ENCODE data around the gene TNFRSF11A. TPM values are rescaled to one million over a fixed set of nuclear protein-coding genes. Genes with fewer than 3 reads are reported as not detected.
A peak's percentile ranks its signal among the peaks of the same experiment; 100 is the strongest.

Gene TNFRSF11A
- total and polyA plus RNA-seq, 4 donors = 0.38 to 9.1 (median 4.8) TPM

DNA sequence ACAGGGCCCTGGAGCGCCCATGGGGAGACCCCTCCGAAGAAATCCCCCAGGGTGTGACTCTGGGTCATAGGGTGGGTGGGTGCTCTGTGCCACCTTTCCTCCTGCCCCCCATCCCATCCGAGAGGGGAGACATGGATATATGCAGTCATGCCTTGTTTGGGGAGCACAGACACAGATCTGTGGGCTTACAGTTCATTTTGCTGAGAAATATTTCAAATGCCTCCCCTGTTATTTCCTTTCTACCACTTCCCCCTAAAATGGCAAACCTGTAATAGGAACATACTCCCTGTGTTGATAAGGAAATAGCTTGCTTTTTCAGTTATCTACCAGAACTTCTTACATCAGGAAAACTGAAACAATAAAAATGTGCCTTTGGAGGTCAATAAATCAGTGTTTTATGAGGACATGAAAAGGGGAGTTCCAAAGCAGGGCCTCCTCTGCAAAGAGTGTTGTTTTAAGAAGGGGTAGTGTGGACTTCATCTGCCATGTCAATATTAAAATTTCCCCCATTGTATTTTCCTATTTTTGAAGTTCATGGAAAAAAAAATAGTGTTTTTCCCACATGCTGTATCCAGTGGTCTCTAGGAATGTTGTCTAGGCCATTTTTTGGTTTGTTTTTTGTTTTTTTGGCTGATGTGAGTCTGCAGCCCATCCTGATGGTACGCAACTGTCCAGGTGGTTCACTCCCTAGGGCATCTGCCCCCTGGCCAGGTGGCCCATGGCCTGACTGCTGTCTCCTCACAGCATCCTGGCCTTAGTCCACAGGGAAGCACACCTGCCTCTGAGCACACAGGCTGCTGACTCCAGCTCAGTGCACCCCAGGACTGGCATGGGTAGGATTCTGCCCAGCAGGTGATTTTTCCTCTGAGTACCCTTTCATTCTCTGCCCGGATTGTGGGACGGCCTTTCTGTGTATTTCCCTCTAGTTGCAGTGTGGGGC, 3.7 kb downstream of the TNFRSF11A start:
- Histone ChIP-seq H3K4me3 (ENCODE audit: low read length in 2 of 2) (no peak overlapping the region), H3K27ac (ENCODE audit: low read depth in 1 of 2, low read length in 2 of 2) (no peak overlapping the region), H3K4me1 (ENCODE audit: control insufficient read depth in 1 of 2, insufficient read depth in 2 of 2, low read length in 2 of 2) (no peaks in the 10 kb centered on the region), H3K27me3 (ENCODE audit: control insufficient read depth in 1 of 2, insufficient read depth in 2 of 2, low read length in 1 of 2) (peaks cover 0 to 2% of the 10 kb centered on the region in 2 donors), H3K9me3 (ENCODE audit: control insufficient read depth, low read length) (no peaks in the 10 kb centered on the region), H3K36me3 (ENCODE audit: control insufficient read depth in 1 of 2, insufficient read depth in 2 of 2, low read length in 1 of 2) (no peaks in the 10 kb centered on the region)
- ATAC-seq (ENCODE audit: low FRiP score) (no peak), DNase-seq (no peak)
- 71 to 83% methylated on average over 6 of the region's 6 CpGs for WGBS, 2 donors
- intact Hi-C loops (cut with DNase I) = no loop called here

DNA sequence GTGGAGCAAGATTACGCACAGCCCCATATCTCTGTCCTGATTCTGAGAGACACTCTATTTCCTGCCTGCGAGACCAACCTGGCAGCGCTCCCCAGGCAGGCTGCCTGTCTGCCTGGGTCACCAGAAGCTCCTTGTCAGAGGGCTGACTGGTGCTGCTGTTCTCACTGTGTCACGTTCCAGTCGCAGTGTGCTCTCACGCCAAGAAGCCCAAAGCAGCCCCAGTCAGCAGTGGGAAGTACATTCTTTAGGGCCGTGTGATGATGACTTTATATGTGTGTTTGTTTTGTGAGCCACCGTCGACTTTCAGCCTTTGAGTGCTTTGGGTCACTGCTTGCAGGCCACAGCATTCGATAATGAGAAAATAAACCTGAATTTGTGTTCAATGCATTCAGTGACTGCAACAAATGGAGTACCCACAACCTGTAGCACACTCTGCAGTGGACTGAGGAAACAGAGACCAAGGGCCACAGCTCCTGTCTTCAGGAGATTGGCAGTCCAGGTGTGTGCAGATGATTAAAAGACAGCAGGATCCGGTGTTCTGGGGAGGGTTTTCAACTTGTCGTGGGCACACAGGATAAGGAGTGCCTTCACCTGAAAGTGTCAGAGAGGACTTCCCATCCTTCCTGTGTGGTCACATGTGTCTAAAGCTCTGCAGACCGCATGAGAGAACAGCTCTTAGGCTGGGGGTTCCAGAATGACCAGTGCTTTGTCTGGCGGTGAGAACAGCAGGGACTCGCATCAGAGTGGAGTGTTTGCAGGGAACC, 4.8 kb downstream of the TNFRSF11A start:
- ATAC-seq (ENCODE audit: low FRiP score) = no peak
- intact Hi-C loops (cut with DNase I) = no loop called here
- H3K4me1 ChIP-seq (ENCODE audit: control insufficient read depth in 1 of 2, insufficient read depth in 2 of 2, low read length in 2 of 2) = no peaks in the 10 kb centered on the region
- no peak overlapping the region for H3K27ac ChIP-seq (ENCODE audit: low read depth in 1 of 2, low read length in 2 of 2)
- no peak overlapping the region for H3K4me3 ChIP-seq (ENCODE audit: low read length in 2 of 2)
- H3K9me3 ChIP-seq (ENCODE audit: control insufficient read depth, low read length) = no peaks in the 10 kb centered on the region
- H3K36me3 ChIP-seq (ENCODE audit: control insufficient read depth in 1 of 2, insufficient read depth in 2 of 2, low read length in 1 of 2) = no peaks in the 10 kb centered on the region
- DNase-seq = peak in 1 of 2 donors; percentile 70
- H3K27me3 ChIP-seq (ENCODE audit: control insufficient read depth in 1 of 2, insufficient read depth in 2 of 2, low read length in 1 of 2) = peaks cover 0 to 2% of the 10 kb centered on the region in 2 donors
- 32 to 33% methylated on average over 15 of the region's 15 CpGs for WGBS, 2 donors

DNA sequence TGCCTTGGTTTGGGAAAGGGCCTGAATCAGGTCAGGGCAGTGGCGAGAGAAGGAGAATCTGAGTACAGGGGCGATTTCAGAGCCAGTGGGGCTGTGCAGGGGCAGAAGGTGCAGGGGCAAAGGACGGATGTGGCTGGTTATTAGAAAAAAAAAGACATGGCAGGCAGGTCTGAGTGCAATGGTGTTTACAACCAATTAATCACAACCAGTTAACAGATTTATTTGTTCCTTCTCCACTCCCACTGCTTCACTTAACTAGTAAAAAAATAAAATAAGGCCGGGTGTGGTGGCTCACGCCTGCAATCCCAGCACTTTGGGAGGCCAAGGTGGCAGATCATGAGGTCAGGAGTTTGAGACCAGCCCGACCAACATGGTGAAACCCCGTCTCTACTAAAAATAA, 5.5 kb downstream of the TNFRSF11A start:
- Histone ChIP-seq H3K27ac (ENCODE audit: low read depth in 1 of 2, low read length in 2 of 2) (no peak overlapping the region), H3K36me3 (ENCODE audit: control insufficient read depth in 1 of 2, insufficient read depth in 2 of 2, low read length in 1 of 2) (no peaks in the 10 kb centered on the region), H3K27me3 (ENCODE audit: control insufficient read depth in 1 of 2, insufficient read depth in 2 of 2, low read length in 1 of 2) (peaks cover 0 to 2% of the 10 kb centered on the region in 2 donors), H3K4me1 (ENCODE audit: control insufficient read depth in 1 of 2, insufficient read depth in 2 of 2, low read length in 2 of 2) (no peaks in the 10 kb centered on the region), H3K4me3 (ENCODE audit: low read length in 2 of 2) (no peak overlapping the region), H3K9me3 (ENCODE audit: control insufficient read depth, low read length) (no peaks in the 10 kb centered on the region)
- DNase-seq (no peak), ATAC-seq (ENCODE audit: low FRiP score) (no peak)
- intact Hi-C loops (cut with DNase I) = no loop called here
- WGBS, 2 donors = 96% methylated on average over 7 of the region's 7 CpGs

DNA sequence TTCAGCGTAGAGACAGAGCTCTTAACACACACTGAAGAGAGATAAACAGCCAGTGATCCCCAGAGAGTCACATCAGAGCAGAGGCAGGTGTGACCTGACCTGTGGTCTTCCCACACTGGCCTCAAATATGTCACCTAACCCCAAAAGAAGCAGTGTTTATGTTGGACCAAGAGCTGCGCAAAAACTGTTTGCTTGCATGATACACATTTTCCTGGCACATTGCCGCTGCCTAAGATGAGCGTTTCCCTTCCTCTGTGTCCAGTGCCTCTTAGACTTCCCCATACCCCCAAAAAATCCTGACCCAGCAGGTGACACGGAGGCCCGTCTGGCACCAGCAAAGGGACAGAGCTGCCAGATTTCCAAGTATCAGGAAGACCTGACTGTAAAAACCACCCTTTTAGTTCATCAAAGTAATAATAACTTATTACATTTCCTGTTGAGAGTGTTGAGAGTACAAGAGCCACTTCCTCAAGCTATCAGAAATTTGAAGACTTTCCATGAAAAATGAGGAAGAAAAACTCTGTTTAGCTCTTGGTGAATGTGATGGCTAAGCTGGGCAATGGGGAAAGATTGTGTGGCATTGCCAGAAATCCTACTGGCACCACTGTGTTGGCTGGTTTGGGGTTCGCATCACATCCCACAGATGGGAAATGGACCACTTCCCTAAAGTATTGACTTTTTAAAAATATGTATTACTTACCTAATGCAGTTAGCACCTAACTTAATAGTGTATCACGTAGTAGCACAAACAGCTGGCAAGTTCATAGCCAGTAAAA, 6.7 kb downstream of the TNFRSF11A start:
- intact Hi-C loops (cut with DNase I) = no loop called here
- no peak for ATAC-seq (ENCODE audit: low FRiP score)
- 82 to 85% methylated on average over 8 of the region's 8 CpGs for whole genome bisulfite sequencing, 2 donors
- H3K36me3 ChIP-seq (ENCODE audit: control insufficient read depth in 1 of 2, insufficient read depth in 2 of 2, low read length in 1 of 2) = no peaks in the 10 kb centered on the region
- no peaks in the 10 kb centered on the region for H3K4me1 ChIP-seq (ENCODE audit: control insufficient read depth in 1 of 2, insufficient read depth in 2 of 2, low read length in 2 of 2)
- H3K4me3 ChIP-seq (ENCODE audit: low read length in 2 of 2) = no peak overlapping the region
- H3K9me3 ChIP-seq (ENCODE audit: control insufficient read depth, low read length) = no peaks in the 10 kb centered on the region
- H3K27me3 ChIP-seq (ENCODE audit: control insufficient read depth in 1 of 2, insufficient read depth in 2 of 2, low read length in 1 of 2) = peaks cover 0 to 2% of the 10 kb centered on the region in 2 donors
- DNase-seq = peak in 1 of 2 donors; percentile 67
- no peak overlapping the region for H3K27ac ChIP-seq (ENCODE audit: low read depth in 1 of 2, low read length in 2 of 2)

DNA sequence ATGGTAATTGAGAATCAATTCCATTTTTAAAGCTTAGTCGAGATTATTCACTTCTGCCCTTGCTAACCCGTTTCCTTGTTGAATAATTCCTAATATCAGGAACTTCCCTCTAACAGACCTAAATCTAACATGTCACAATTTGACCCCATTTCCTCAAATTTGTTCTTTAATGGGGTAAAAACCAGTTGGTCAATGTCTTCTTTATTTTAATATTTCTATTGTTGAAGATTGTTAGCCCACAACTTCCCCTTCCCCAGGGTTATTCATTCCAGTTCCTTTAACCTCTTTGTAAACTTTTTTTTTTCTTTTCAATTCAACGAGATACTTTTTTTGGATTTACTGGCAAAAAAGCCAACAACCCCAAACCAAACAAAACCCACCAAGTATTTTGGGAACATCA, 7.3 kb downstream of the TNFRSF11A start:
- DNase-seq (no peak), ATAC-seq (ENCODE audit: low FRiP score) (no peak)
- intact Hi-C loops (cut with DNase I) = no loop called here

DNA sequence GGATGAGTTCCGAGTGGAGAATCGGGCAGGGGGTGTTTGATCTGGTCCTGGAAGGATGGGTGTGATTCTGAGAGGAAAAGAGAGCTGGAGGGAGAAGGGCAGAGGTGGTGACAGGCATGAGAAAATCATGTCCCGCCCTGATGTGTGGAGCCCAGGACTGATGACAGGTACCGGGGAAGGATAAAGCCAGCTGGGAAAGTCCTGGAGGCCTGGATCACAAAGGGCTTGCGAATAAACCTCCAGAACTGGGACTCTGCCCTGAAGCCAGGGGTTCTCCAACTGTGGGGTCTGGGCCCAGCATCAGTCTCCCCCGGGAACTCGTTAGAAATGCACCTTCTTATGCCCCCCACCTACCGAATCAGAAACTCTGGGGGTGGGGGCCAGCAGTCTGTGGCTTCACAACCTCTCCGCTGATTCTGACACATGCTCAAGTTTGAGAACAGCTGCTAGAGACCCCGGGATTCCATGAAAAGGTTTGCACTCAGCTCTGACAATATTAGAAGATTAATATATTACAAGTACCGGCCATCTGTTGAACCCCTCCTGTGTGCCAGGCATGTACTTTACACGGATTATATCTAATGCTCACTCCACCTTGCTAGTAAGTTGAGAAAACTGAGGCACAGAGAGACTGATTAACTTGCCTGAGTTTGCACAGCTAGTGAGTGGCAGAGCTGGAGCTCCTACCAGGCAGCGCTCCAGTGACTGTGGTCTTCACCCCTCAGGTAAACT, 8.0 kb downstream of the TNFRSF11A start:
- no peaks in the 10 kb centered on the region for H3K9me3 ChIP-seq (ENCODE audit: control insufficient read depth, low read length)
- H3K27me3 ChIP-seq (ENCODE audit: control insufficient read depth in 1 of 2, insufficient read depth in 2 of 2, low read length in 1 of 2) = peaks cover 0 to 2% of the 10 kb centered on the region in 2 donors
- intact Hi-C loops (cut with DNase I) = no loop called here
- H3K27ac ChIP-seq (ENCODE audit: low read depth in 1 of 2, low read length in 2 of 2) = no peak overlapping the region
- H3K4me1 ChIP-seq (ENCODE audit: control insufficient read depth in 1 of 2, insufficient read depth in 2 of 2, low read length in 2 of 2) = no peaks in the 10 kb centered on the region
- ATAC-seq (ENCODE audit: low FRiP score) = no peak
- DNase-seq = no peak
- 90 to 93% methylated on average over 13 of the region's 13 CpGs for WGBS, 2 donors
- H3K4me3 ChIP-seq (ENCODE audit: low read length in 2 of 2) = no peak overlapping the region
- no peaks in the 10 kb centered on the region for H3K36me3 ChIP-seq (ENCODE audit: control insufficient read depth in 1 of 2, insufficient read depth in 2 of 2, low read length in 1 of 2)

More for the DNA sequence above, 7.3 kb downstream of the TNFRSF11A start:
- Histone ChIP-seq H3K27ac (ENCODE audit: low read depth in 1 of 2, low read length in 2 of 2) (no peak overlapping the region), H3K4me1 (ENCODE audit: control insufficient read depth in 1 of 2, insufficient read depth in 2 of 2, low read length in 2 of 2) (no peaks in the 10 kb centered on the region), H3K36me3 (ENCODE audit: control insufficient read depth in 1 of 2, insufficient read depth in 2 of 2, low read length in 1 of 2) (no peaks in the 10 kb centered on the region), H3K27me3 (ENCODE audit: control insufficient read depth in 1 of 2, insufficient read depth in 2 of 2, low read length in 1 of 2) (peaks cover 0 to 2% of the 10 kb centered on the region in 2 donors), H3K4me3 (ENCODE audit: low read length in 2 of 2) (no peak overlapping the region), H3K9me3 (ENCODE audit: control insufficient read depth, low read length) (no peaks in the 10 kb centered on the region)
- 90 to 92% methylated on average over 3 of the region's 3 CpGs for WGBS, 2 donors

DNA sequence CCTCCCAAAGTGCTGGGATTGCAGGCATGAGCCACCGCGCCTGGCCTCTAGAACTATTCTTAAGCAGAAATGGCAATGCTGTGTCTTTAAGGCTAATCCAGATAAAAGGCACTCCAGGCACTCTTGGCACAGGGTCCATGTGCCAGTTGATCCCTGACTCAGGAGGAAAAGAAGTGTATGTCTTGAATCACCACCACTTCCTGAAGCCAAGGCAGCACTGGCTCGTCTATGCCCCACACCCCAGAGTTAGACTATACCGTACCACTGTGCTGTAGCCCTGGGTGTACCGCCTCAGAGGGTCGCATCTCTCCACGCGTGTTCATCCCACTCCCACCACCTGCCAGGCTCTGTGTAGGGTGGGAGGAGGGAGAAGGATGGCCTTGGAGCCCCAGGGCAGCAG, 9.0 kb downstream of the TNFRSF11A start:
- intact Hi-C loops (cut with DNase I) = no loop called here
- Histone ChIP-seq H3K27me3 (ENCODE audit: control insufficient read depth in 1 of 2, insufficient read depth in 2 of 2, low read length in 1 of 2) (peaks cover 0 to 2% of the 10 kb centered on the region in 2 donors), H3K27ac (ENCODE audit: low read depth in 1 of 2, low read length in 2 of 2) (no peak overlapping the region), H3K4me3 (ENCODE audit: low read length in 2 of 2) (no peak overlapping the region), H3K4me1 (ENCODE audit: control insufficient read depth in 1 of 2, insufficient read depth in 2 of 2, low read length in 2 of 2) (no peaks in the 10 kb centered on the region), H3K36me3 (ENCODE audit: control insufficient read depth in 1 of 2, insufficient read depth in 2 of 2, low read length in 1 of 2) (no peaks in the 10 kb centered on the region), H3K9me3 (ENCODE audit: control insufficient read depth, low read length) (no peaks in the 10 kb centered on the region)
- DNase-seq = no peak
- 82 to 83% methylated on average over 8 of the region's 8 CpGs for WGBS, 2 donors
- ATAC-seq (ENCODE audit: low FRiP score) = no peak

DNA sequence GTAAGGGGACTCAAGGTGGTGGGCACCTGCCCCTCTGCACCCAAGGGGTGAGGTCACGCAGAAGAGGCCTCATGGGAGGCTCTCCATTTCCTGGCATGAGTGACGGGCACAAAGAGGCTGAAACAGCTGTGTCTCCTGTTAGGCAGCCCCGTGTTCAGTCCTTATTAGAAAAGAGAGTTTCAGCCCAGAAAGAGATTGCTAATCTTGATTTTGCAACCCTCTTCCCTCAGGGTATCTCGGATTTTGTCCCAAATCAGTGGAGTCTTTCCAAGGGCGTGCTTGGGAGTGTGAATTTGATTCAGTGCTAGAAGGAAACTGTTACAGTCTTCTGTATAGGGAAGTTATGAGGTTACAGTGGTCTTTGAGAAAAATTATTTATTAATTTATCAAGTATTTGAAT, 10.4 kb downstream of the TNFRSF11A start:
- Histone ChIP-seq H3K4me3 (ENCODE audit: low read length in 2 of 2) (no peak overlapping the region), H3K36me3 (ENCODE audit: control insufficient read depth in 1 of 2, insufficient read depth in 2 of 2, low read length in 1 of 2) (no peaks in the 10 kb centered on the region), H3K27ac (ENCODE audit: low read depth in 1 of 2, low read length in 2 of 2) (no peak overlapping the region), H3K9me3 (ENCODE audit: control insufficient read depth, low read length) (no peaks in the 10 kb centered on the region), H3K27me3 (ENCODE audit: control insufficient read depth in 1 of 2, insufficient read depth in 2 of 2, low read length in 1 of 2) (peaks cover 0 to 2% of the 10 kb centered on the region in 2 donors), H3K4me1 (ENCODE audit: control insufficient read depth in 1 of 2, insufficient read depth in 2 of 2, low read length in 2 of 2) (no peaks in the 10 kb centered on the region)
- 90 to 94% methylated on average over 5 of the region's 5 CpGs for WGBS, 2 donors
- DNase-seq (no peak), ATAC-seq (ENCODE audit: low FRiP score) (no peak)
- intact Hi-C loops (cut with DNase I) = no loop called here
